Loucy (cell line): Measurements from ENCODE around the gene RFXAP.

Experiments
- H2AFZ ChIP-seq: fragments of 200-600 bp; sonication (generic); 2 replicates; pipeline ENCODE4 v1.6.0; 2016; ENCODE audit warnings: antibody characterized with exemption, mild to moderate bottlenecking, low read length, moderate library complexity
- H3F3A ChIP-seq: fragments of 200-600 bp; 2 replicates; pipeline ENCODE4 v1.6.0; 2016; ENCODE audit warnings: antibody characterized with exemption, low read depth, mild to moderate bottlenecking
- H3K27me3 ChIP-seq: fragments of 200-600 bp; sonication (generic); 2 replicates; pipeline ENCODE4 v1.6.1; 2014; ENCODE audit warnings: low read length, mild to moderate bottlenecking; ENCODE audit not compliant: insufficient read depth, poor library complexity, severe bottlenecking
- H3K36me3 ChIP-seq: fragments of 200-600 bp; sonication (generic); 2 replicates; pipeline ENCODE4 v1.6.1; 2016; ENCODE audit warnings: low read length; ENCODE audit not compliant: insufficient read depth
- H3K4me1 ChIP-seq: fragments of 200-600 bp; sonication (generic); 2 replicates; pipeline ENCODE4 v1.5.1; 2014; ENCODE audit warnings: low read length, mild to moderate bottlenecking; ENCODE audit not compliant: insufficient read depth, poor library complexity, severe bottlenecking
- H3K4me2 ChIP-seq: fragments of 200-600 bp; sonication (generic); 2 replicates; pipeline ENCODE4 v1.6.0; 2014; ENCODE audit warnings: antibody characterized with exemption, low read length, low read depth, mild to moderate bottlenecking; ENCODE audit not compliant: poor library complexity, severe bottlenecking
- H3K4me3 ChIP-seq: fragments of 200-600 bp; sonication (generic); 2 replicates; pipeline ENCODE4 v1.5.1; 2014; ENCODE audit warnings: low read length, mild to moderate bottlenecking, mixed read lengths; ENCODE audit not compliant: poor library complexity, severe bottlenecking
- H3K79me2 ChIP-seq: fragments of 200-600 bp; sonication (generic); 2 replicates; pipeline ENCODE4 v1.6.1; 2014; ENCODE audit warnings: low read length; ENCODE audit not compliant: insufficient read depth
- H3K9ac ChIP-seq: fragments of 200-600 bp; sonication (generic); 2 replicates; pipeline ENCODE4 v1.6.0; 2014; ENCODE audit warnings: mild to moderate bottlenecking, low read depth, low read length, moderate library complexity; ENCODE audit not compliant: poor library complexity, severe bottlenecking
- H3K9me2 ChIP-seq: fragments of 200-600 bp; sonication (generic); replicated peaks from 2 replicates; pipeline ENCODE4 v1.6.1; 2016; ENCODE audit warnings: low read depth, low read length, mixed read lengths
- H3K9me3 ChIP-seq: fragments of 200-600 bp; sonication (generic); 2 replicates; pipeline ENCODE4 v1.6.1; 2014; ENCODE audit warnings: mild to moderate bottlenecking, antibody characterized with exemption, low read length, low read depth; ENCODE audit not compliant: insufficient read depth
- H4K20me1 ChIP-seq: fragments of 200-600 bp; sonication (generic); 2 replicates; pipeline ENCODE4 v1.6.0; 2014; ENCODE audit warnings: antibody characterized with exemption, low read length, mild to moderate bottlenecking; ENCODE audit not compliant: insufficient read depth, poor library complexity, severe bottlenecking
- CTCF ChIP-seq: fragments of 200-600 bp; sonication (generic); conservative IDR thresholded peaks from 2 replicates; pipeline ENCODE4 v1.5.1; 2014; ENCODE audit warnings: mild to moderate bottlenecking, antibody characterized with exemption, low read length
- EZH2phosphoT487 ChIP-seq: fragments of 200-600 bp; IDR thresholded peaks from 2 replicates; pipeline ENCODE4 v1.6.1; 2018; ENCODE audit warnings: antibody characterized with exemption, mild to moderate bottlenecking, moderate library complexity, borderline replicate concordance

RFXAP gene

GRCh38 chr13:36857253-36857652, 38.2 kb downstream of the RFXAP start:
- Histone ChIP-seq H3K9ac (no peak overlapping the region), H3K4me2 (peak overlapping the region; percentile 7), H4K20me1 (no peaks in the 10 kb centered on the region), H3K36me3 (no peaks in the 10 kb centered on the region), H3K9me2 (no peaks in the 10 kb centered on the region), H3K9me3 (no peaks in the 10 kb centered on the region), H3K4me3 (no peak overlapping the region), H3K27me3 (no peaks in the 10 kb centered on the region), H3K4me1 (no peaks in the 10 kb centered on the region), H3K79me2 (no peaks in the 10 kb centered on the region), H3F3A (no peaks in the 10 kb centered on the region), H2AFZ (peak overlapping the region; percentile 71)
- TF ChIP-seq CTCF (no peak), EZH2phosphoT487 (no peak)

- no peak overlapping the region for H3K4me3 ChIP-seq
Measured at GRCh38 chr13:36858290-36858689, 39.3 kb downstream of the RFXAP start.

GRCh38 chr13:36859259-36859658, 40.2 kb downstream of the RFXAP start:
- Histone ChIP-seq H3K4me1 (no peaks in the 10 kb centered on the region), H3K79me2 (no peaks in the 10 kb centered on the region), H3K4me2 (no peak overlapping the region), H4K20me1 (no peaks in the 10 kb centered on the region), H3K4me3 (no peak overlapping the region), H2AFZ (no peak overlapping the region), H3K9ac (no peak overlapping the region), H3K9me2 (no peaks in the 10 kb centered on the region), H3K36me3 (no peaks in the 10 kb centered on the region), H3K9me3 (no peaks in the 10 kb centered on the region), H3K27me3 (no peaks in the 10 kb centered on the region), H3F3A (no peaks in the 10 kb centered on the region)
- TF ChIP-seq CTCF (no peak), EZH2phosphoT487 (no peak)

More at GRCh38 chr13:36858290-36858689, 39.3 kb downstream of the RFXAP start:
- no peaks in the 10 kb centered on the region for H3F3A ChIP-seq
- TF ChIP-seq CTCF: peak; percentile 63
- no peak for TF ChIP-seq EZH2phosphoT487
- no peaks in the 10 kb centered on the region for H3K27me3 ChIP-seq
- H2AFZ ChIP-seq: no peak overlapping the region
- no peak overlapping the region for H3K4me2 ChIP-seq
- H4K20me1 ChIP-seq: no peaks in the 10 kb centered on the region
- no peaks in the 10 kb centered on the region for H3K36me3 ChIP-seq
- no peaks in the 10 kb centered on the region for H3K4me1 ChIP-seq
- no peaks in the 10 kb centered on the region for H3K9me2 ChIP-seq
- no peak overlapping the region for H3K9ac ChIP-seq
- H3K9me3 ChIP-seq: no peaks in the 10 kb centered on the region
- H3K79me2 ChIP-seq: no peaks in the 10 kb centered on the region
